CD8-positive, alpha-beta memory T cell (primary cell): ENCODE results near the gene AVPR1B. TPM values are rescaled to one million over a fixed set of nuclear protein-coding genes. Genes with fewer than 3 reads are reported as not detected.
"Not testable (repeated sequence)": the region's sequence is repeated elsewhere in the genome, so short reads cannot be mapped to it uniquely, and the experiment has no call there.

Experiments used
- CTCF ChIA-PET: fragments of 350-600 bp; sonication (Branson Sonifier 250); formaldehyde crosslinking; loops from one replicate; lab custom pipeline; 2021; ENCODE audit warnings: antibody characterized with exemption; lab: Charles Lee
- POLR2A ChIA-PET: fragments of 350-600 bp; sonication (Branson Sonifier 250); formaldehyde crosslinking; loops from one replicate; lab custom pipeline; 2021; ENCODE audit warnings: antibody characterized with exemption; lab: Charles Lee
- DNase-seq, 5 donors: peaks; one replicate each; pipeline versions ENCODE4 v3.0.0 to v3.0.0-alpha.2; 2020 to 2022; ENCODE audit warnings: mixed read lengths in 1 of 5
- H3K27ac ChIP-seq: one replicate; pipeline ENCODE4 v1.7.0; 2013; ENCODE audit warnings: low read depth, mild to moderate bottlenecking, low read length, moderate library complexity
- H3K27me3 ChIP-seq: 2 replicates; pipeline ENCODE4 v1.7.0; 2013; ENCODE audit warnings: low read length, mild to moderate bottlenecking; ENCODE audit not compliant: insufficient read depth, poor library complexity, severe bottlenecking
- H3K36me3 ChIP-seq: 2 replicates; pipeline ENCODE4 v1.7.0; 2013; ENCODE audit warnings: mild to moderate bottlenecking, low read length, moderate library complexity; ENCODE audit not compliant: insufficient read depth
- H3K4me1 ChIP-seq: 2 replicates; pipeline ENCODE4 v1.7.0; 2013; ENCODE audit warnings: mild to moderate bottlenecking, low read length, moderate library complexity; ENCODE audit not compliant: insufficient read depth
- H3K4me3 ChIP-seq: 2 replicates; pipeline ENCODE4 v1.7.0; 2013; ENCODE audit warnings: mild to moderate bottlenecking, low read length
- H3K9me3 ChIP-seq: 2 replicates; pipeline ENCODE4 v1.7.0; 2013; ENCODE audit warnings: mild to moderate bottlenecking, low read length
- H3K27ac Mint-ChIP-seq, 8 donors: one replicate each; pipeline ENCODE4 v1.8.0; 2020 to 2021; ENCODE audit warnings: mixed read lengths in 8 of 8, mild to moderate bottlenecking in 6 of 8, inconsistent platforms in 3 of 8, moderate library complexity in 3 of 8
- H3K27me3 Mint-ChIP-seq, 2 donors: one replicate each; pipeline ENCODE4 v1.8.0; 2020 to 2021; ENCODE audit warnings: mixed read lengths in 2 of 2, mild to moderate bottlenecking in 1 of 2, moderate library complexity in 1 of 2
- H3K36me3 Mint-ChIP-seq, 3 donors: one replicate each; pipeline ENCODE4 v1.8.0; 2020 to 2021; ENCODE audit warnings: mixed read lengths in 3 of 3, inconsistent platforms in 1 of 3, mild to moderate bottlenecking in 1 of 3
- H3K4me1 Mint-ChIP-seq, 3 donors: one replicate each; pipeline ENCODE4 v1.8.0; 2020 to 2021; ENCODE audit warnings: mixed read lengths in 3 of 3, inconsistent platforms in 1 of 3, mild to moderate bottlenecking in 1 of 3
- H3K4me3 Mint-ChIP-seq, 7 donors: one replicate each; pipeline ENCODE4 v1.8.0; 2020 to 2021; ENCODE audit warnings: mixed read lengths in 7 of 7, mild to moderate bottlenecking in 6 of 7, moderate library complexity in 4 of 7, inconsistent platforms in 2 of 7
- H3K9me3 Mint-ChIP-seq, 5 donors: one replicate each; pipeline ENCODE4 v1.8.0; 2020 to 2022; ENCODE audit warnings: mixed read lengths in 5 of 5, mild to moderate bottlenecking in 3 of 5, moderate library complexity in 2 of 5, inconsistent platforms in 1 of 5
- polyA plus RNA-seq: library from polyadenylated mRNA; unstranded; fragments of 300-500 nt; fragmentation: Illumina TruSeq; gene quantifications from one replicate; pipeline ENCODE4 v1.2.3, GENCODE V29; 2021
- total RNA-seq, 2 experiments: library from RNA; stranded (reverse); gene quantifications; one replicate each; pipeline ENCODE4 v1.2.3, GENCODE V29; 2021

Gene AVPR1B
- total and polyA plus RNA-seq, 3 experiments from 2014 or later, result not detected

DNA sequence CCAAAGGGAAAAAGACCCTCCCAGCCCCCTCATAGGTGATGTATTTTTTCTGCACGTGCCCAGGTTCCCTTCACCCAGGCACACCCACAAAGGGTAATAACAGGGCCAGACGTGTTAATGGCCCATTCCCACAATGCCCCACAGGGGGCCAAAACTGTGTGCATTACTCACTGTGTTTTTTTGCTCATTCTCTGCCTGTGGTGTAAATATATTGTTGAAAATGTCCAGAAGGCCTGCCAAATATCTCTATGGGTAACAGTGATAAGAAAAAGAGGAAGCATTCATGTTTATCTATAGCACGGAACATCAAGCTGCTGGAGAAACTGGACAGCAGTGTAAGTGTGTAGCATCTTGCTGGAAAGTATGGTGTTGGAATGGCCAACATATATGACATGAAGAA lies 42.3 kb downstream of the AVPR1B start:
- Histone ChIP-seq H3K27ac (no peak overlapping the region), H3K36me3 (no peaks in the 10 kb centered on the region), H3K27me3 (no peaks in the 10 kb centered on the region), H3K4me1 (peaks cover 5% of the 10 kb centered on the region), H3K9me3 (no peaks in the 10 kb centered on the region), H3K4me3 (no peak overlapping the region)
- Mint-ChIP-seq H3K9me3 (no peaks in the 10 kb centered on the region), H3K27ac (peak overlapping the region in 1 of 8 donors; percentile 3), H3K4me3 (no peak overlapping the region), H3K4me1 (peaks cover 2 to 8% (median 4%) of the 10 kb centered on the region in 3 donors), H3K36me3 (no peaks in the 10 kb centered on the region), H3K27me3 (peaks cover 4 to 41% of the 10 kb centered on the region in 2 donors)
- POLR2A ChIA-PET, result no interaction called here
- no peak for DNase-seq
- CTCF ChIA-PET, result no interaction called here

DNA sequence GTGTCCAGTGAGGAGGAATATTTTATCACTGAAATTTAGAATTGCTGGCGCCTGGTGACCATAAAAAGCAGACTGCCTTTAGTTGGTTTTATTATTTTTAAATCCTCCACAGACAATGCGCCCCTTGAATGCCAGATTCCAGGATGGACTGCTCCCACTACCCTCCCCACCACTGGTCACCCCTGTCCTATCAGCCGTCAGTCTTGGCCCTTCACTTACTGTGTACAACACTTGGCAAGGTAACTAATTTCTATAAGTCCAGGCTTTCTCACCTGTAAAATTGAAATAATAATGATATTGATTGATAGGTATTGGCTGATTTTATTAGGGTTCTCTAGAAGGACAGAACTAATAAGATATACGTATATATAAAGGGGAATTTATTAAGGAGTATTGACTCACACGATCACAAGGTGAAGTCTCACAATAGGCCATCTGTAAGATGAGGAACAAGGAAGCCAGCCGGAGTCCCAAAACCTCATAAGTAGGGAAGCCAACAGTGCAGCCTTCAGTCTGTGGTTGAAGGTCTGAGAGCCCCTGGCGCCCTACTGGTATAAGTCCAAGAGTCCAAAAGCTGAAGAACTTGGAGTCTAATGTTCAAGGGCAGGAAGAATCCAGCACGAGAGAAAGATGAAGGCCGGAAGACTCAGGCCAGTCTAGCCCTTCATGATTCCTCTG lies 46.4 kb downstream of the AVPR1B start:
- Histone ChIP-seq H3K4me1 (no peaks in the 10 kb centered on the region), H3K27me3 (no peaks in the 10 kb centered on the region), H3K4me3 (no peak overlapping the region), H3K27ac (no peak overlapping the region), H3K36me3 (no peaks in the 10 kb centered on the region), H3K9me3 (no peaks in the 10 kb centered on the region)
- Mint-ChIP-seq H3K27ac (no peak overlapping the region), H3K27me3 (peaks cover 6 to 33% of the 10 kb centered on the region in 2 donors), H3K36me3 (no peaks in the 10 kb centered on the region), H3K4me3 (no peak overlapping the region), H3K4me1 (peaks cover 0 to 3% (median 0%) of the 10 kb centered on the region in 3 donors), H3K9me3 (no peaks in the 10 kb centered on the region)
- DNase-seq, result no peak
- CTCF ChIA-PET, result no interaction called here
- POLR2A ChIA-PET, result no interaction called here

DNA sequence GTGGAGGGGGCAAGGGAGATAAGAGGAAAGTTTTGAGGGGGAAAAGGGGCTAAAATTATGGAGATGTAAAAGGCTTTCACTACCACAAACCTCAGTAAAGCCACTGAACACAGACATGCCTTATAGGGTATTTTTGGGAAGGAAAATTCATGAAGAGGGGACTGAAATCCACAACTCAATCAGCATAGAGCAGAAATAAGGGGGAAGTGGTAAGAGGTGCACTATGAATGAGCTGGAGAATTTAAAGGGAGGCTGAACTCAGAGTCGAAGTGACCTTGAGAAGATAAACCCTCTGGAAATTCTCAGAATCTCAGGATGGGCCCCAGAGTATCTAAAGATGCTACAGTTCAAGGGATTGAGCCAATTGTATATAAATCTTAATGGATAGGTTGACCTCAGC lies 48.9 kb downstream of the AVPR1B start:
- DNase-seq, result no peak
- Mint-ChIP-seq H3K27ac (no peak overlapping the region), H3K27me3 (peaks cover 5 to 17% of the 10 kb centered on the region in 2 donors), H3K9me3 (no peaks in the 10 kb centered on the region), H3K36me3 (no peaks in the 10 kb centered on the region), H3K4me1 (peaks cover 0 to 3% (median 0%) of the 10 kb centered on the region in 3 donors), H3K4me3 (no peak overlapping the region)
- H3K27me3 ChIP-seq, result no peaks in the 10 kb centered on the region
- no peak overlapping the region for H3K27ac ChIP-seq
- CTCF ChIA-PET, result no interaction called here
- H3K4me1 ChIP-seq, result no peaks in the 10 kb centered on the region
- POLR2A ChIA-PET, result no interaction called here
- no peaks in the 10 kb centered on the region for H3K9me3 ChIP-seq
- no peaks in the 10 kb centered on the region for H3K36me3 ChIP-seq
- H3K4me3 ChIP-seq, result no peak overlapping the region

DNA sequence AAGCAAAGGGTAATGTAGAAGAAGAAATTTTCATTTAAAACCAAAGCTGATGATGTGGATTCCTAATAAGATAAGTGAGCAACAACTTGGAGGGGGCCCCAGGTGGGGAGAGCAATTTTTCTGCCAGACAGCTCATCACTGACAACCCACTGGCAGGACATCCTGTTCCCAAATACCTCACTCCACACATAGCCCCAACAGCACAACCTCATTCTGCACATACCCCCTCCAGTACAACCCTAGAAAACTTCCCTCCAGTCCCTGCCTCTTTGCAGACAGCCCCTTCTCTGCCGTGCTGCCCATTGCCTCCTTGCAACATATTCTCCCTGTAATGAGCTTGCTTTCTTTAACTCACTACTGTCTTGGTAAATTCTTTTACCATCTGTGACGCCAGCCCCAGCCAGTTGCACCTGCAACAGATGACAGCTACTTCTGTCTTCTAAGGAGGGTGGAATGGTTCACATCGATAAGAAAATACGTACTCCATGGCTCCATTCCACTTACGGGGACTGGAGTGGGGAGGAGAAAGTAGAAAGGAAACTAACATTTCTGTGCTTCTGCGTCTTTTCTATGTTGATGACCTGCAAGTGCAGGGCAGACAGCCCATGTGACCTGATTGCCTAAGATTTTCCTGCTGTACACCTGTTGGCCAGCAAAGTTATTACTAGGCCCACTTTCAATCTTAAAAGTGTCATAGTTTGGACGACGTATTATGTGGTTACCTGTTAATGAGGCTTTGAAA lies 49.5 kb downstream of the AVPR1B start:
- DNase-seq, result no peak
- Histone ChIP-seq H3K4me1 (no peaks in the 10 kb centered on the region), H3K27me3 (no peaks in the 10 kb centered on the region), H3K27ac (no peak overlapping the region), H3K4me3 (no peak overlapping the region), H3K36me3 (no peaks in the 10 kb centered on the region), H3K9me3 (no peaks in the 10 kb centered on the region)
- ChIA-PET POLR2A (no interaction called here), CTCF (interaction anchor here (0.9 kb wide), 1 partner anchor 13 kb away, joined by 3 read pairs; no protein-coding TSS in a partner anchor)
- Mint-ChIP-seq H3K9me3 (peaks cover 0 to 4% (median 0%) of the 10 kb centered on the region in 5 donors), H3K36me3 (no peaks in the 10 kb centered on the region), H3K4me3 (no peak overlapping the region), H3K27ac (peak overlapping the region in 1 of 8 donors; percentile 72), H3K4me1 (peaks cover 0 to 3% (median 0%) of the 10 kb centered on the region in 3 donors), H3K27me3 (peaks cover 5 to 19% of the 10 kb centered on the region in 2 donors)

DNA sequence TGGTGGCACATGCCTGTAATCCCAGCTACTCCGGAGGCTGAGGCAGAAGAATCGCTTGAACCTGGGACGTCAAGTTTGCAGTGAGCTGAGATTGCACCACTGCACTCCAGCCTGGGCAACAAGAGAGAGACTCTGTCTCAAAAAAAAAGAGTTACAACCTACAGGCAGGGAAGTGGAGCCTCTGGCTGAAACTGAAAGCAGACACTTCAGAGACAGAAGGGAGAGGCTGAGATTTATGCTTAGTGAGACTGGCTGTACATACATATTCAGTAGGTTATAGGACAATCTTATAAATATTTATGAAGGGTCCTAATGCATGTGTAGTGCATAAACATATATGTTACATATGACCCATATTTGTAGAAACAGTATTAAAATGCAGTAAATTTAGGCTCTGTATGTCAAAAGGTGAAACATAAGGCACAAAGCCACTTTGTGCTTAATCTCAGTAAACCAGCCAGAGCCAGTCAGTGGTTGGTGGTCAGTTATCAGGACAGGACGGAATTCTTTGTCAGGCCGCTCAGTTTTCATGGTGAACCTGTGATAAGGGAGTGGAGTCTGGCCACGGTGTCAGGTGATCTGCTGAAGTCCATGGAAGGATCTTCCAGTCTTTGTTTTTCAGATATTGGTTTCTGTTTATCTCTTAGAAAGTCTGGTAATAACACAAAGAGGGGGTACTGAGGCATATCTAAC lies 50.6 kb downstream of the AVPR1B start:
- DNase-seq, result no peak
- Histone ChIP-seq H3K9me3 (no peaks in the 10 kb centered on the region), H3K36me3 (no peaks in the 10 kb centered on the region), H3K4me1 (no peaks in the 10 kb centered on the region), H3K27me3 (no peaks in the 10 kb centered on the region), H3K27ac (no peak overlapping the region), H3K4me3 (no peak overlapping the region)
- Mint-ChIP-seq H3K4me3 (no peak overlapping the region), H3K27ac (no peak overlapping the region), H3K27me3 (peaks cover 5 to 15% of the 10 kb centered on the region in 2 donors), H3K9me3 (peaks cover 0 to 4% (median 0%) of the 10 kb centered on the region in 5 donors), H3K4me1 (peaks cover 0 to 3% (median 0%) of the 10 kb centered on the region in 3 donors), H3K36me3 (no peaks in the 10 kb centered on the region)
- ChIA-PET POLR2A (no interaction called here), CTCF (interaction anchor here (0.9 kb wide), 1 partner anchor 14 kb away, joined by 3 read pairs; no protein-coding TSS in a partner anchor)

DNA sequence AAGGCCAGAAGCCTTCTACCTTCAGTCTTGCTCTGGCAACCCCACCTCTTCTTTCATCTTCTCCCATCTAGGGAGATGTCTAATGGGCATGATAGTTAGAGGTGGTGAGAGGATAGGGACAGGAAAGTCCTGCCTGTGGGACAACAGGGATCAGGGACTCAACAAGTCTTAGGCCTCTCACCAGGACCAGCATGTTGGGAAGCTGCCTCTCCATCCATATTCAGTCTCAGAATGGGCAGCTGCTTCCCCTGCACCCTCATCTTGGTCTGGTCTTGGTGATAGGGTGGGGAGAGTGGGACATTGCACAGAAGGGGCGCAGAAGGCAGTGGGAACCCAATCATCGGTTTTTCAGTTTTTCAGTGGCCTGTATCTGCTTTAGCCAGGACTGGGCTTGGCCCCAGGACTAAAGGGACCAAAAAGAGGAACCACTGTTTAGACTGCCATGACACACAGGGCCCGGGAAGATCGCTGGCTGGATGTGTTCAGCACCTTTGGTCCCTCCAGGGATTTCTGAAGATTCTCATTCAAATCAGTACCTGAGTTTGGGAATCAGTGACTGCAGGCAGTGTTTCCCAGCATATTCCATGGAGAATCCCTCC lies 51.5 kb downstream of the AVPR1B start:
- H3K4me1 Mint-ChIP-seq, result peaks cover 0 to 3% (median 0%) of the 10 kb centered on the region in 3 donors

DNA sequence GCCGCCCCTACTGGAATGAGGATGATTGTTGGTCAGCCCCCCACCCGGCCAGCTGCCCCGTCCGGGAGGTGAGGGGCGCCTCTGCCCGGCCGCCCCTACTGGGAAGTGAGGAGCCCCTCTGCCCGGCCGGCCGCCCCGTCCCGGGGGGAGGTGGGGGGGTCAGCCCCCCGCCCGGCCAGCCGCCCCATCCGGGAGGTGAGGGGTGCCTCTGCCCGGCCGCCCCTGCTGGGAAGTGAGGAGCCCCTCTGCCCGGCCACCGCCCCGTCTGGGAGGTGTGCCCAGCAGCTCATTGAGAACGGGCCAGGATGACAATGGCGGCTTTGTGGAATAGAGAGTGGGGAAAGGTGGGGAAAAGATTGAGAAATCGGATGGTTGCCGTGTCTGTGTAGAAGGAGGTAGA lies 52.7 kb downstream of the AVPR1B start:
- POLR2A ChIA-PET, H3K9me3 Mint-ChIP-seq, DNase-seq, H3K27me3 Mint-ChIP-seq, H3K4me1 ChIP-seq, H3K36me3 ChIP-seq, H3K27ac Mint-ChIP-seq, CTCF ChIA-PET, H3K4me1 Mint-ChIP-seq, H3K36me3 Mint-ChIP-seq, H3K9me3 ChIP-seq, H3K27me3 ChIP-seq, H3K27ac ChIP-seq, H3K4me3 Mint-ChIP-seq, H3K4me3 ChIP-seq: not testable (repeated sequence)

More for the DNA sequence above, 51.5 kb downstream of the AVPR1B start:
- Histone ChIP-seq H3K27me3 (no peaks in the 10 kb centered on the region), H3K9me3 (no peaks in the 10 kb centered on the region), H3K4me1 (no peaks in the 10 kb centered on the region), H3K27ac (no peak overlapping the region), H3K4me3 (no peak overlapping the region), H3K36me3 (no peaks in the 10 kb centered on the region)
- Mint-ChIP-seq H3K9me3 (peaks cover 0 to 4% (median 0%) of the 10 kb centered on the region in 5 donors), H3K27me3 (peaks cover 4 to 12% of the 10 kb centered on the region in 2 donors), H3K27ac (peak overlapping the region in 1 of 8 donors; percentile 40), H3K4me3 (no peak overlapping the region), H3K36me3 (no peaks in the 10 kb centered on the region)
- ChIA-PET POLR2A (no interaction called here), CTCF (no interaction called here)
- no peak for DNase-seq
